Astrocyte (in vitro differentiated cells and primary cell): ENCODE results near the gene OR9Q1. TPM values are rescaled to one million over a fixed set of nuclear protein-coding genes. Genes with fewer than 3 reads are reported as not detected.

Experiments
- DNase-seq: peaks from one replicate; pipeline ENCODE4 v3.0.0-alpha.2; 2010; ENCODE audit warnings: low read depth
- FAIRE-seq: peaks from 2 replicates; lab custom pipeline; 2011; peaks lifted over from hg19 to GRCh38; lab: Jason Lieb, UNC
- H2AFZ ChIP-seq: 2 replicates; pipeline ENCODE4 v1.6.0; 2012; ENCODE audit warnings: low read depth, low read length, inconsistent platforms
- H3K27ac ChIP-seq: 2 replicates; pipeline ENCODE4 v1.5.1; 2011; ENCODE audit warnings: low read depth, low read length, inconsistent platforms
- H3K27me3 ChIP-seq: 2 replicates; pipeline ENCODE4 v1.6.0; 2011; ENCODE audit warnings: low read length, inconsistent platforms; ENCODE audit not compliant: insufficient read depth
- H3K36me3 ChIP-seq: 2 replicates; pipeline ENCODE4 v1.5.1; 2011; ENCODE audit warnings: low read length, inconsistent platforms; ENCODE audit not compliant: insufficient read depth
- H3K4me1 ChIP-seq: 2 replicates; pipeline ENCODE4 v1.5.1; 2011; ENCODE audit warnings: low read length, inconsistent platforms; ENCODE audit not compliant: insufficient read depth
- H3K4me2 ChIP-seq: 2 replicates; pipeline ENCODE4 v1.6.0; 2012; ENCODE audit warnings: low read length, inconsistent platforms
- H3K4me3 ChIP-seq: 2 replicates; pipeline ENCODE4 v1.5.1; 2011; ENCODE audit warnings: low read depth, mild to moderate bottlenecking, low read length, inconsistent platforms; ENCODE audit not compliant: insufficient read depth
- H3K79me2 ChIP-seq: 2 replicates; pipeline ENCODE4 v1.6.0; 2012; ENCODE audit warnings: mild to moderate bottlenecking, low read length, inconsistent platforms; ENCODE audit not compliant: insufficient read depth
- H3K9ac ChIP-seq: 2 replicates; pipeline ENCODE4 v1.6.0; 2012; ENCODE audit warnings: mild to moderate bottlenecking, low read length, inconsistent platforms
- H3K9me3 ChIP-seq: 2 replicates; pipeline ENCODE4 v1.5.1; 2012; ENCODE audit warnings: low read depth, mild to moderate bottlenecking, low read length, inconsistent platforms; ENCODE audit not compliant: insufficient read depth
- H4K20me1 ChIP-seq: 2 replicates; pipeline ENCODE4 v1.6.0; 2012; ENCODE audit warnings: low read length, inconsistent platforms; ENCODE audit not compliant: insufficient read depth
- H3K27ac Mint-ChIP-seq: one replicate; pipeline ENCODE4 v1.8.0; 2021; ENCODE audit warnings: mild to moderate bottlenecking, mixed read lengths; ENCODE audit not compliant: unreplicated experiment
- H3K27me3 Mint-ChIP-seq: one replicate; pipeline ENCODE4 v1.8.0; 2021; ENCODE audit warnings: low read depth, mixed read lengths; ENCODE audit not compliant: unreplicated experiment
- H3K36me3 Mint-ChIP-seq: one replicate; pipeline ENCODE4 v1.8.0; 2021; ENCODE audit warnings: low read depth, mixed read lengths; ENCODE audit not compliant: unreplicated experiment
- H3K4me1 Mint-ChIP-seq: one replicate; pipeline ENCODE4 v1.8.0; 2021; ENCODE audit warnings: low read depth, mixed read lengths; ENCODE audit not compliant: unreplicated experiment
- H3K4me3 Mint-ChIP-seq: one replicate; pipeline ENCODE4 v1.8.0; 2021; ENCODE audit warnings: mild to moderate bottlenecking, moderate library complexity, mixed read lengths; ENCODE audit not compliant: unreplicated experiment
- H3K9me3 Mint-ChIP-seq: one replicate; pipeline ENCODE4 v1.8.0; 2021; ENCODE audit warnings: mild to moderate bottlenecking, mixed read lengths; ENCODE audit not compliant: unreplicated experiment
- CTCF ChIP-seq: IDR thresholded peaks from 2 replicates; pipeline ENCODE4 v1.5.1; 2011; ENCODE audit warnings: low read depth, mild to moderate bottlenecking, inconsistent platforms, low read length, moderate library complexity; ENCODE audit not compliant: insufficient read depth
- EZH2 ChIP-seq: IDR thresholded peaks from 2 replicates; pipeline ENCODE4 v1.6.1; 2012; ENCODE audit warnings: mild to moderate bottlenecking, low read length, inconsistent platforms; ENCODE audit not compliant: insufficient read depth
- total RNA-seq: library from RNA; stranded (reverse); gene quantifications from 2 replicates; pipeline ENCODE4 v1.2.1, GENCODE V29; 2021

The OR9Q1 gene
- total RNA-seq, 1 donor from 2014 or later: not detected

- Histone ChIP-seq H3K36me3 (no peaks in the 10 kb centered on the region), H3K79me2 (no peaks in the 10 kb centered on the region), H3K27me3 (no peaks in the 10 kb centered on the region), H3K4me2 (no peak overlapping the region), H3K4me3 (no peak overlapping the region), H3K9me3 (no peaks in the 10 kb centered on the region), H3K9ac (no peak overlapping the region), H3K27ac (no peak overlapping the region), H3K4me1 (no peaks in the 10 kb centered on the region), H4K20me1 (no peaks in the 10 kb centered on the region), H2AFZ (no peak overlapping the region)
- no peak overlapping the region for H3K27ac Mint-ChIP-seq
- no peaks in the 10 kb centered on the region for H3K36me3 Mint-ChIP-seq
- peaks cover 4% of the 10 kb centered on the region for H3K9me3 Mint-ChIP-seq
- FAIRE-seq: no peak
- TF ChIP-seq CTCF (no peak), EZH2 (no peak)
- peaks cover 7% of the 10 kb centered on the region for H3K27me3 Mint-ChIP-seq
- H3K4me1 Mint-ChIP-seq: no peaks in the 10 kb centered on the region
- no peak overlapping the region for H3K4me3 Mint-ChIP-seq
- no peak for DNase-seq
Measured at GRCh38 chr11:58039589-58039988, 15.9 kb downstream of the OR9Q1 start.

- H3K27me3 ChIP-seq: no peaks in the 10 kb centered on the region
- FAIRE-seq (no peak), DNase-seq (no peak)
- no peak overlapping the region for H2AFZ ChIP-seq
- no peaks in the 10 kb centered on the region for H3K4me1 ChIP-seq
- H3K36me3 ChIP-seq: no peaks in the 10 kb centered on the region
- no peak overlapping the region for H3K4me3 Mint-ChIP-seq
- H3K36me3 Mint-ChIP-seq: peaks cover 1% of the 10 kb centered on the region
- H3K9me3 ChIP-seq: no peaks in the 10 kb centered on the region
- H3K27ac Mint-ChIP-seq: no peak overlapping the region
- H3K27me3 Mint-ChIP-seq: peaks cover 7% of the 10 kb centered on the region
- H4K20me1 ChIP-seq: no peaks in the 10 kb centered on the region
- no peak for TF ChIP-seq CTCF
- TF ChIP-seq EZH2: no peak
- no peak overlapping the region for H3K9ac ChIP-seq
- no peaks in the 10 kb centered on the region for H3K79me2 ChIP-seq
- no peak overlapping the region for H3K4me2 ChIP-seq
- no peak overlapping the region for H3K4me3 ChIP-seq
- H3K9me3 Mint-ChIP-seq: peaks cover 4% of the 10 kb centered on the region
- H3K4me1 Mint-ChIP-seq: no peaks in the 10 kb centered on the region
- no peak overlapping the region for H3K27ac ChIP-seq
Measured at GRCh38 chr11:58043379-58043778, 19.7 kb downstream of the OR9Q1 start.

GRCh38 chr11:58046231-58046630 is 22.6 kb downstream of the OR9Q1 start:
- H3K4me1 ChIP-seq: no peaks in the 10 kb centered on the region
- no peaks in the 10 kb centered on the region for H3K4me1 Mint-ChIP-seq
- H3K27ac ChIP-seq: no peak overlapping the region
- peaks cover 6% of the 10 kb centered on the region for H3K27me3 Mint-ChIP-seq
- no peaks in the 10 kb centered on the region for H3K9me3 ChIP-seq
- no peak for DNase-seq
- H2AFZ ChIP-seq: no peak overlapping the region
- no peak overlapping the region for H3K4me3 ChIP-seq
- no peak overlapping the region for H3K27ac Mint-ChIP-seq
- no peaks in the 10 kb centered on the region for H3K79me2 ChIP-seq
- no peaks in the 10 kb centered on the region for H3K27me3 ChIP-seq
- no peak overlapping the region for H3K4me3 Mint-ChIP-seq
- H3K9me3 Mint-ChIP-seq: no peaks in the 10 kb centered on the region
- H4K20me1 ChIP-seq: no peaks in the 10 kb centered on the region
- peaks cover 1% of the 10 kb centered on the region for H3K36me3 Mint-ChIP-seq
- no peak overlapping the region for H3K9ac ChIP-seq
- no peak overlapping the region for H3K4me2 ChIP-seq
- H3K36me3 ChIP-seq: no peaks in the 10 kb centered on the region
- no peak for FAIRE-seq
- TF ChIP-seq EZH2 (no peak), CTCF (no peak)
